HG02759 (cell line): ENCODE data around the gene TMEM81.

Experiments used
- ATAC-seq: cut with Tn5 transposase; IDR thresholded peaks from one replicate; pipeline ENCODE4 v1.9.1; 2021; ENCODE audit warnings: mild to moderate bottlenecking, moderate library complexity; ENCODE audit not compliant: unreplicated experiment

Gene TMEM81

DNA sequence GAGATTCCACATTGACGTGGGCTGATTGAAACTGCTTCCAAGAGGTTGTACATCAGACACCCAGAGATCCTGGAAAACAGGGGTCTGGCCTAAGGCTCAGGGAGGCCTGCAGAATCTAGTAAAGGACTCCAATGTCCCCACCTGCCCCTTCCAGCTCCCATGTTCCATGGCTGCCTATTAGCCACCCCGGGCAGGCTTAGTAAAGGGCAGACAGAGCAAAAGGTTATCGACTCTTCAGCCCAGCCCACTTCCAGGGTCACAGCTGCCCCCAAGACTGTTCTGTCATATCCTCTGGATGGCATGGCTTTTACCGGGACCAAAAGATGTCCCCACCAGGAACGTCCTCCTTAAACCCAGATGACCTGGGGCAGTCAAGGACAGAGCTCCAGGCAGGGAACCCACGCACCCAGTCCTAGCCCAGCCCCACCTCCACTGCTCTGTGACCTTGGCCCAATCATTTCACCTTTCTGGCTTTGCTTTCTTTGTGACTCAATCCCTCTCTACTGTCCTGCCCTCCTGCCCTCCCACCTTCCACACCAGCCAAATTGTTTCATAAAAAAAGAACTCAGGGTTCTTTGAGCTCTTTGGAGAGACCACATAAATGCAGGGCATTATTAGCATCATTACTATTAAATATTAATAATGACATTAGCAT is 46.0 kb downstream of the TMEM81 start:
- ATAC-seq, result no peak

GRCh38 chr1:205037539-205037938 is 46.7 kb downstream of the TMEM81 start:
- ATAC-seq, result no peak
